Stimulated activated CD8-positive, alpha-beta memory T cell treated with anti-CD3 and anti-CD28 coated beads, Interleukin-7, amount 100 ng/mL, for 4 hours (primary cell): ENCODE measurements around the gene CLCN1.

Source experiments
- DNase-seq, 2 donors: peaks; one replicate each; pipeline ENCODE4 v3.0.0-alpha.2; 2020; ENCODE audit warnings: low read depth in 2 of 2

The CLCN1 gene

DNA sequence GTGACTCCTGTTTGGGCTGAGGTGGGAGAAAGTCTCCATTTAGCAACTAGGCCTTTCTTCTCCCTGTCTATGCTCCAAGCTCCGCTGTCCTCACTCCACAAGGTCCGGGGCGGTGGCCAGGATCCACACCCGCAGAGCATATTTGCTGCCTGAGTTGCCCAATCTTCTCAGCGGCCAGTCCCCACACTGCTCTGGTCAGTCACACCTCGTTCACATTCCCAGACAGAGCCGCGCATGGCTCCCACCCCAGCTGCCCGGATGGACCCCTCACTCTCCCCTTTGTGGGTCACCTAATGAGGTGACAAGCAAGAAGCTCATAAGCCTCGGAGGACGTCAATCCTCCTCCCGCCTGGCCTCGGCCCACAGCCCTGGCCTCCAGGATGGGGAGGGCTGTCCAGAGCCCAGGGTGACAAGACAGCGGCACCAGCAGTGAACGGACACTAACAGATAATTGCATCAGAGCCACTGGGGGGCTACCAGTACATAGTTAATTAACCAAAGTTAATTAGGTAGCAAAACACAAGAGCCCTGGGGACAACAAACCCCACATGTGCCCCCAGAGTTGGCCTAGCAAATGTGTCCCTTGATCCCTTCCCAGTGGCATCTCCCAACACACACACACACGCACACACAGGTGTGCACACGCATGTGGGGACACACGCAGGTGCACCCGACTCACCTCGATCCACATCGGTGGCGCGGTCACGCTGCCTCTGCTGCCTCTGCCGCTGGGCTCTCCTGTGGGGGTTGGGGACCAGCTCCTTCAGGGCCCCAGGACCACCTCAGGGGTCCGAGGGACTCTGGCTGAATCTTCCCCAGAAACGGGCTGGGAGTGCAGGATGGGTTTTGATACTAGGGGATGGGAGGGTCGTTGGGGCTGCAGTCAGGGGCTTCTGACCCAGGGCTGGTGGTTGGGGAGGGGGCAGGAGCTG lies 81.0 kb downstream of the CLCN1 start:
- DNase-seq = no peak

DNA sequence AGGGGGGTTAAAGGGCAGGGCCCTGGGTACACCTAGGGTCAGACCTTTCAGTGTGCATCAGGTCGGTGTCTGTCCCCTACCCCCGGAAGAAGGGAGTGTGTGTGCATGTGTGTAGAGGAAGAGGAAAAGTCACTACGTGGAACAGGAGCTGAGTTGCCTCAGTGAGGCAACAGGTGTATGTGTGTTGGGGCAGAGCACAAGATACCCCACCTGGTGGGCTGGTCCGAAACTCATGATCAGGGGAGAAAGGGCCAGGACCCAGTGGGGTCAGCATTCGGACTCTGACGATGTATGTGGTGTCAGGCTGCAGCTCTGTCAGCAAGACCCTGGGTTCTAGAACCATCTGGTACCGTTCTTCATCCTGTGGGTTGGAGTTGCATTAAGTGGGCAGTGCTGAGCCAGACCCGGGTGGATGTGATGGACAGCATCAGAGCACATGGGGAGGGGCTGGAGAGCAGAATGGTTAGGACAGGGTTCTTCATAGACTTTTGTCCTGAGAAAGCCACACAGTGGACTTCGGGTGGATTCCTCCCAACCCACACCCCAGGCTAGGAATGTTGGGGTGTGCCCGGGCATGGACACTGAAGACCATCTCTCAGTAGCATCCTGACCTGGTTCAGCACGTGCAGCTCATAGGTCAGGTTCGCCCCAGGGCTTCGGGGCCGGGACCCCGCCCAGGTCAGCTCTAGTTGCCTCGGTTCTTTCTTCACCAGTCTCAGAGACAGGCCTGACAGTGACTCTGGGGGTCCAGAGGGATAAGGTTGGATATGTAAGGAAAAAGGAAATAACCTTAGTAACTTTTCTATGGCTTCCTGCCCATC lies 82.0 kb downstream of the CLCN1 start:
- no peak for DNase-seq

DNA sequence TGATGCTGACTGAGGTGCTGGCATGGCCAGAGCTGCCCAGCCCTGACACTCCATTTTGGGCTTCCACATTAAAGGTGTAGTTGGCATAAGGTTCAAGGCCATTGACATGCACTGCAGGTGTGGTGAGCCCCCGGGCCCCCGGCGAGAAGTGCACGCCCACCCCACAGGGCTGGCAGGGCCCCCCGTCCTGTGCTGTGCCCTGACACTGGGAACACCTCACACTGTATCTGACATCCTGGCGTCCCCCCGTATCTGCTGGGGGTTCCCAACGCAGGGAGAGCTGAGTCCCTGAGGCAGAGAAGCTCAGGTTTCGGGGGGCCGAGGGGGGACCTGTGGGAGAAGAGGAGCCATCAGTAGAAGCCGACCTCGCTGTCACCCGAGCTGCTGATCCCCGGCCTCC lies 82.7 kb downstream of the CLCN1 start:
- DNase-seq = no peak

- DNase-seq = no peak
Measured at GRCh38 chr7:143399151-143399550, 83.2 kb downstream of the CLCN1 start.

DNA sequence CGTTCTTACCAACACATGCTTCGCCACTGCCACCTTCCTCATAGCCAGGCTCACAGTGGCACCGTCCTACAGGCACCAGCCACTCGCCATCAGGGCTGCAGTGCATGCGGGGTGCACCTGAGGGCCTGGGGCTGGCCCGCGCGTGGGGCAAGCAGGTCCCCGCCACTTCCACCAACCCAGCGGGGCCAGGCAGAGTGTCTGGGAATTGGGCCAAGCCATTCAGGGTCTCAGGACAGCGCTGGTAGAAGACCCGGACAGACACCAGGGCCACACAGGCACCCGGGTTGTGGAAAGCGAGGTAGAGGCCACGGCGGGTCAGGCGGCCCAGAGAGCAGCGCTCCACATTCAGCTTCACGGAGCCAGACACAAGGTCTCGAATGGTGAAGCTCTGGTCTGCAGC lies 83.7 kb downstream of the CLCN1 start:
- no peak for DNase-seq

DNA sequence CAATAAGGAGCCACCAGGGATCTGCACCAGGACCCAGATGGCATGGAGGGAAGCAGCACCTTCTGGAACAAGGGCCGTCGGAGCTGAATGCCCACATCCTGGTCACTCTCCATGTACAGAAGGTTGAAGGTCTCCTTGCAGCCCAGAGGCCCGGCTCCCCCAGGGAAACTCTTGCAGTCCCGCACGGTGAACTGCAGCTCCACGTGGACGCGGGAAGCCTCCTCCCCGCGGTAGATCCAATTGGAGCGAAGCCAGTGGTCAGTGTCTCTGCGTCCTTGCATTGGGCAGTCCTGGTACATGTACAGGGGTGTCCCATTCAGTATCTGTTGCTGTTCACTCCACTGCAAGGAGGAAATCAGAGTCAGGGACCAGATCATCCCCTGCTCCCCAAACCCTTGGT lies 85.4 kb downstream of the CLCN1 start:
- DNase-seq = no peak
